GM19468 (cell line): Measurements from ENCODE around the gene RPS6KA2.
"Not testable (repeated sequence)": the region's sequence is repeated elsewhere in the genome, so short reads cannot be mapped to it uniquely, and the experiment has no call there.

ENCODE experiments used
- ATAC-seq: cut with Tn5 transposase; IDR thresholded peaks from one replicate; pipeline ENCODE4 v1.9.1; 2021; ENCODE audit warnings: mild to moderate bottlenecking, moderate library complexity, moderate number of reproducible peaks; ENCODE audit not compliant: unreplicated experiment; ENCODE audit errors: extremely low read depth

The RPS6KA2 gene

DNA sequence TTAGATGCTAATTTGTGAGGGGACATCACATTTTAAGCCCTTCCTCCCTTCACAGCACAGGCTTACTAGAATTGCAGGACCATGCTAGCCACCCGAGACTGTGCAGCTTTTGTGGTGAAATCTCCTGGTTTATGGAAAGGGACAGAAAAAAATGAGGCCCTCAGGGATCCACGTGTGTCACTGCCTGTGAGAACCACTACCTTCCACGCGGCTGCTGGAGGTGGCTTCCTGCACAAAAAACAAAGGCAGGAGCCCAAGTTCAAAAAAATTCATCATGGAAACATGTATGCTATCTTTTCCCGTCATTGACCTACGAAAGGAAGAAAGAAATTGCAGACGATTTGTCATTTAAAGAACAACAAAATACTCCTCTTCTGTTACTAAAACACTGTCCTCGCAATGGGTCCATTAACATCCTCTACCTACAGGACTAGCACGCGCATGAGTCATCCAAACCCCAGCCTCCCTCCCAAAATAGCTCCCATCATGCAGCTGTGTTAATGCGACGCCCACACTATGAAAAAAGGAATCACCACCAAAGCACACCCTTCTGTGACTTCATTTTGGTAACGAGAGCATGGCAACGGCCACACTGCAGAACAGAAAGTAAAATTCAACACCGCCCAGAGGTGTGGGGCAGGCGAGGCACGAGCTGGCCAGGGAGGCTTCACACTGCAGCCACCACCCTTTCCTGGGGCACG lies 86.3 kb downstream of the RPS6KA2 start:
- peak; percentile 91 for ATAC-seq

DNA sequence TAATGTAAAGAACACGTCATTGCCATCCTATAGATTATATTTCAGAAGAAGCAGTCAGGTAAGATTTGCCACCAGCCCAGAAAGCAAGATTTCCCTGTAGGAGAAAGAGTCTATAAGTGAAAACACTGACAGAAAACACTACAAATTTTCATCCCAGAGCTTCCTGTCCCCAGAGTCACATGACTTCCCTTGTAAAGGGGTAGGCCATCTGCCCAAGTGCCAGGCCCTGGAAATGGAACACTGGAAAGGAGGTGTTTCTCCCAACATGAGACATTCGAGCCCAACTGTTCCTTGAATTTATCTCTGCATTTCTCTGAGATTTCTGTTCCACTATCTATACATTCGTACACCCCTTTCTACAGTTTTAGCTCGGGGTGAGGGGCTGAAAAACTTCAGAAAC lies 87.5 kb downstream of the RPS6KA2 start:
- ATAC-seq = no peak

DNA sequence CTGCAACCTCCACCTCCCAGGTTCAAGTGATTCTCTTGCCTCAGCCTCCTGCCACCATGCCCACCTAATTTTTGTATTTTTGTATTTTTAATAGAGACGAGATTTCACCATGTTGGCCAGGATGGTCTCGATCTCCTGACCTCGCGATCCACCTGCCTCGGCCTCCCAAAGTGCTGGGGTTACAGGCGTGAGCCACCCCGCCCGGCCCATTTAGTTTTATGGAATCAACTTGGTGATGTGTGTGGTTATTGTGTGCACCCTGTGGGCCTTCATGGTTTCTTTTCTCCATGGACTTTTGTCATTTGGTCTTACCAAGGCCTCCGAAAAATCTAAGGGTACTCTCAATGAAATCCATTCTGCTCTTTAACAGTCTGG lies 88.1 kb downstream of the RPS6KA2 start:
- ATAC-seq = not testable (repeated sequence)

DNA sequence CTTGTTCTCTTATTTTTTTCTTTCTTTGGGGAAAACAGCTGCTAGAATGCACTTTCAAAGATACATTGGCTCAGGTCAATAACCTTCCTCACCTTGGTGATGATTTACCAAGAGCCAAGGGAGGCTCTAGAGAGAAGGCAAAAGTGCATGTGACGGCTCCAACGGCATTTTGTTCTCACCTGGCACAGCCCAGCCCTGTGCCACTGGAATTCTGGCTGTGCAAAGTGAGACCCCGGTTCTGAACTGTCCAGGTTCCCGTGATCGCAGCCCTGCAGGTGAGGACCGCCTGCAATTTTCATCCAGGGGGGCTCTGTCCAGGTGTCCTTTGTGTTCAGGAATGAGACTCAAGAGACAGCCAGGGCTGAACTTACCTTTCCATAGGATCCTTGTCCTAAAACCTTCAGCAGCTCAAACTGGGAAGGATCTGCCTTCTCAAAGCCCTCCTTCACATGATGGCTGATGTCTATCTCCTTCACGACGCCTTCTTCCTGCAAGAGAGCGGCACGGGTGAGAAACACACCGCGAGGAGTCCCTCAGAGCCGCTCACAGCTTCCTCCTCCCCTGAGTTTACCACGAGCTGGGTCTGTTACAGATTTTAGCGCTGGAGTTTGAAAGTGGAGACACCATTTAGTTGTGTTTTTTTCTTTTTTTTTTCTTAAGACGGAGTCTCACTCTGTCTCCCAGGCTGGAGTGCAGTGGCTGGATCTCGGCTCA lies 88.6 kb downstream of the RPS6KA2 start:
- no peak for ATAC-seq

DNA sequence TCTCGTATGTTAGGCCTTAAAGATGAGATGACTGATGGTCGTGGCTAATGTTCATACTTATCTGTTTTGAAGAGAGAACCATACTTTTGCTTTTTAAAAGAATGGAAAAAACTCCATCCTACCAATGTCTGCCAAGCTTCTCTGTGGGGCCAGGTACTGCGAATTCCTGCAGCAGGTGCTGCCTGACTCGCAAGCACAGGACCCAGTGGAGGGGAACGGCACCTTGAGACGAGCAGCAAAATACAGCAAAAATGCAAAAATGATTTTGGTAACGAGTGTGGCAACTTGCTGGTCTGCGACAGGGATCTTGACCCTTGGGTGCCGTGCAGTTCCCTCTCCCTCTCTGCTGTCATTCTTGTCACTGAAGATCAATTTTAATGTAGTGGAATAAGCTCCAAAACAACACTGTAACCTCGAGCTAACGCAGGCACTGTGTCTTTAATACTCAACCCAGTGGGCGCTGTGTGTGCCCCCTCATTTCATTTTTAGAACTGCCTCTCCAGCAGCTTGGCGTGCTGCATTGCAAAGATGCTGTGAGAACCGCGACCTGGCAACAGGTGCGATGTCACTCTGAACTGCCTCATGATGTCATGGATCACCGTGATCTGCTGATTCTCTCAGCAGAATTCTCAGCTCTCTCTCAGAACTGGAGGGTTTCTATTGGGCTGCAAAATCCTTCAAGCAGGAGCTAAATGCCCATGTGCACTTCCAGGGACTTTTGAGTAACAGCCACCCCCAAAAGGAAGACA lies 92.2 kb downstream of the RPS6KA2 start:
- ATAC-seq = no peak

DNA sequence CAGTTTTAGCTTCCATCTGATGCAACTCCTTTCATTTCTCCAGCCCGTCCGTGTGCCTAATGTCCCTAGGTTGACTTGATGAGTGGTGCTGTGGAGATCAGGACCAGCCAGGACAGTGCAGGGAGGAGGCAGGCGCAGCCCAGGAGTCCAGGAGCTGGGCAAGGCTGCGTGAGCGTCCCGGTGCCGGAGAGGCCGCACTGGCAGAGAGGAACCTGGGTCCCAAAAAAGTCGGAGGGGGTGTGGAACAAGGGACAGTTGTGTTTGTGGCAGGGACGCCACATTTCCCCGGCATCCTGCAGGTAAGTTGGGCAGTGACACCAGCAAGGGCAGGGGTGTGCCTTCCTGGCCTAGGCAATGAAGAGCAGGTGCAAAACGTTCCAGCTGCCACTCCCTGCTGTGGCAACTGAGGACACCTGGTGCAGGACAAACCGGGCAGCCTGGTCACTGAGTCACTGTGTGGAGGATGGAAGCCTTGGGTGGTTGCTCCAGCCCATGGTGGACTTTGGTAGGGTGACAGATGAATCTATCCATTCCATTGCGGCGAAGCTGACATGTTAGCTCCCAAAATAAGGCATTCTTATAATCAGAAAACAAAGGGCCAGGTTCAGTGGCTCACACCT lies 93.7 kb downstream of the RPS6KA2 start:
- ATAC-seq = no peak

DNA sequence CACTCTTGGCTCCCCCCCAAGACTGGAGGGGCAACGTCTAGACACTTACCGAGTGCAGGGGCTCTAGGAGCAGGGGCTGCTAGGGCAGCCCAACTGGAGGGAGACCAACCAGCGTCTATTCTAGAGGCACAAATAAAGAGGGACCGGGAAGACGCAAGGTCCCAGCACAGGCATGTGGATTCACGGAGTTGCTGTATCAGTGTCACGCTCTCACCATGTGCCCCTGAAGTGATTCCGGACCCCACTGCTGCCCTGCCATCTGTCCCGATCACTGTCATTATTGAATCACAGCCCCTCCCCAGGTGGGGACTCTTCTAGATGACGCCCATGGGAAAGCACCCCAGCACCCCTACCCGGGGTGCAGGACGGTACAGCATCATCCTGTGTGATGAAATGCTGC lies 94.7 kb downstream of the RPS6KA2 start:
- ATAC-seq = no peak

DNA sequence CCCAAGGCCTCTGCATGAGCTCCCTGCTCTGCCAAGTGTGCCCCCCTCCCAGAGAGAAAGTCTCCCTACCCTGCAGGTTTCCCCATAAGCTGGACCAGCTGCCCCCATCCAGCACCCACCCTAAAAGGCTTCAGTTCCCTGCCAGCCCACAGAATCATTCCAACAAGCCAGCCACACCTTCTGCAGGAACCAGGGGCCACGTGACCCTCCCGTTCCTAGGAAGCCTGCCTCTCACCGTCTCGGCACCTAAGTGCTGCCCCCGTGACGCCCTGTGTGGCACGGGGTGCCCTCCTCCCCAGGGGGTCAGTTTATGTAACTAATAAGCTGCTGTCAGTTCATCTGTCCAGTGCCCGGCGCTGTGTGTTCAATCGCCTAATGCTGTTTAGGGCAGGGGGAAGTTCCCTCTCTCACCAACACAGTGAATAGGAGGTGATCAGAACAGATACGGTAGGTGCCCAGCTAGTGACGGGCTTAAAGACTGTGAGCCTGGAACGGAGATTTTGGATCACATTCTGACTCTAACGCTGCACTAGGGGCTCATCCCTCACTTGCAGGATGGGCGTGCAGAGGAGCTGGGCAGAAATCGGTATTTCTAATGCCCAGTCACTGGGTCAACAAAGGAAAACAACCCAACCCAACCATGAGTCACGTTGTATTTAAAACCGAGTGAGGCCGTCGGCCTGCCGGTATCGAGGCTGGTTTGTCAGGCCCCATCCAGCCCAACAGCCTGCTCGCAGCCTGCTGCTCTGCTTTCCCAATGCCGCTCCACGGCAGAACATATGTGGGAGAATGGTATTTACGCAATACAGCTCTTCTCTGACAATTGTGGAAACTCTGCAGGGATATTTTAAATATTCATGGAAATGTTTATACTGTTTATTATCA lies 96.6 kb downstream of the RPS6KA2 start:
- ATAC-seq = no peak

DNA sequence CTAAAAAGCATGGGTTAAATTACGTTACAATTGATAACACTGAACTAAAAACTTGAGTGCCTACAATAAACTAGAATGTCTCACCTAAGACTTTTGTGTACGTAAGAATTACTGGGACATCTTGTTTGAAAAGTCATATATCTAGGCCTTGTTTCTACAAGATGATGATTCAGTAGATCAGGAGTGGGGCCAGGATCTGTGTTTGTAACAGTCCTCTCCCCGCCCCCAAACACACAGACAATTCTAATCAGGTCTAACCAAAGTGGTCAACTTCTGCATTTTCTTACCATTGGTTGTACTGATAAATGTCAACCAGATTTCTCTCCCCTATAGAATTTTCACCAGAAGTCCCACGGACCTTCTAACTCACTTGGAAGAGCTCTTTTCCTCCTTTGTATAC lies 97.5 kb downstream of the RPS6KA2 start:
- no peak for ATAC-seq

DNA sequence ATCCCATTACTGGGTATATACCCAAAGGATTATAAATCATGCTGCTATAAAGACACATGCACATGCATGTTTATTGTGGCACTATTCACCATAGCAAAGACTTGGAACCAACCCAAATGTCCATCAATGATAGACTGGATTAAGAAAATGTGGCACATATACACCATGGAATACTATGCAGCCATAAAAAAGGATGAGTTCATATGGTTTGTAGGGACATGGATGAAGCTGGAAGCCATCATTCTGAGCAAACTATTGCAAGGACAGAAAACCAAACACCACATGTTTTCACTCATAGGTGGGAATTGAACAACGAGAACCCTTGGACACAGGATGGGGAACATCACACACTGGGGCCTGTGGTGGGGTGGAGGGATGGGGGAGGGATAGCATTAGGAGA lies 98.0 kb downstream of the RPS6KA2 start:
- not testable (repeated sequence) for ATAC-seq

DNA sequence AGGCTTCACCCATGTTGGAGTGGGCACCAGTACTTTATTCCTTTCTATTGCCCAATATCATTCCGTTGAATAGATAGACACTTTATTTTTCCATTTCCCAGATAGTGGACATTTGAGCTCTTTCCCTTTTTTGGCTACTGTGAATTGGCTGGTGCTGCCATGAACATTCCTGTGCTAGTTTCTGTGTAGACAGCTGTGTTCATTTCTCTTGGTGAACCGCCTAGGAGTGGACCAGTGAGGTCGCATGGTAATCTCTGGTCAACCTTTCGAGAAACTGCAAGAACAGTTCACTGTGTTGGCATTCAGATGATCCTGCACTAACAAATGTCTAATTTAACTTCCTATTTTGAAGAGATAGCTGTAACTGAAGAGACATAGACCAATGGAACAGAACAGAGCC lies 99.2 kb downstream of the RPS6KA2 start:
- no peak for ATAC-seq

DNA sequence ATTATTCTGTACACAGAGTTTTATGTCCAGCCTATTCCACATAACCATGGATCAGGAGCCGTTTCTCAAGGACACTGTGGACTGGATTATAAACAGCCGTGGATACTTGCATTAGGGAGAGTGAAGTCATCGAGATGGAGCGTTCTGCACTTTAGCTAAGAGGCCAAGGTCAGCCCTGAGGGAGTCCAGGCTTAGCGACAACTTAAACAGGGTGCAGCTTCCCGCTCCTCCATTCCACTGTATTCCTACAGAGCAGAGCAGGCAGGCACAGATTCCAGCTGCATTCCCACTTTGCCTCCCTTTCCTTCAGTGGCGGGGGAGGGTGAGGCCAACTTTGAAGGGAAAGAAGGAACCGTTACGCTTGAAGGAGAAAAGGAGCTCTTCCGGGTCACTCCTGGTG lies 100.1 kb downstream of the RPS6KA2 start:
- ATAC-seq = no peak

DNA sequence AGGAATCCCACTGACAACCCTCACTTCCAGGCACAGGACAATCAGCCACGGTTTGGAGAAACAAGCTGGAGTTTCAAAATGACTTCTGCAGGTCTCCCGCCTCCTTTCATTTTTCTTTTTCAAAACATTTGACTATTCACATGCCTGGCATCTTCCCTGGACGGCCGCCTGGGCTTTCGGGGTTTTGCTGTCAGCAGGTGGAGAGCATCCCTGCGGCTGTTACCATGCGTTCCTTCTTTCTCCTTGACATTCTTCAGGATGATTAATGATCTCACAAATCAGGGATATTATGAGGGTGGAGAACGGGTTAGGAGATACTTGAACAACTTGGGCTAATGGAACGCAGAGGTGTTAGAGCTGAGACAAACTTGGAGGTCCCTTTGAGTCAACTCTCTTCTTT lies 101.5 kb downstream of the RPS6KA2 start:
- no peak for ATAC-seq

DNA sequence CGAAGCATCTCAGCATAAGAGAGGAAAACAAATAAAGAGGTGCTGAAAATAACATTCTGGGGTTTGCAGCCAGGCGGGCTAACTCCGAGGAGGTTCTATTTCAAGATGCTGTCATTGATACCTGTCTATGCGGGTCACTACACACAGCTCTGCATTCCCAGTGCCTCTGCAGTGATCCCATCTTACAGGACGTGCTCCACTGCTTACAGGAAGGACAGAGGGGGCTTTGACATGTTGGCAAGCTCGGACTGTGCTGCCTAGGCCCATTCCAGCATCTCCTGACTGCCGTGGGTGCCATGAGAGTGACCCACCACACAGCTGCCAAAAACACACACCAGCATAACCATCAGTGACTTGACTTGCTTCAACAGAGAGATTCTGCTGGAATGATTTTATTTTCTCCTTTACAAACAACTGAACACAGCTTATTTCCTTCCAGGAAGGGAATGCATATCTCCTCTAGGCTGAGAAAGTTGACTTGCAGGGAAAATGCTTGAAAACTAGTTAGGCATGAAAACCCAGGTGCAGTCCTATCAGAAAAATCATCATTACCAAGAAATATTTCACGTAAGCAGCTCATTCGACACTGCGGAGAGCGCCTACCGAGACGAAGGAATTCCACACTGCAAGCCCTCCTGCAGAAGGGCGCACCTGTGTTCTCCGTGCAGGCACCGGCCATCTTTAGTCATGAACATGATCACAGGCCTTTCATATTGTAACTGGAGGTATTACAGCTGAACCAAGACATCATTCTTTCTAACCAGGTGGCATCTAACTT lies 103.1 kb downstream of the RPS6KA2 start:
- ATAC-seq = no peak

DNA sequence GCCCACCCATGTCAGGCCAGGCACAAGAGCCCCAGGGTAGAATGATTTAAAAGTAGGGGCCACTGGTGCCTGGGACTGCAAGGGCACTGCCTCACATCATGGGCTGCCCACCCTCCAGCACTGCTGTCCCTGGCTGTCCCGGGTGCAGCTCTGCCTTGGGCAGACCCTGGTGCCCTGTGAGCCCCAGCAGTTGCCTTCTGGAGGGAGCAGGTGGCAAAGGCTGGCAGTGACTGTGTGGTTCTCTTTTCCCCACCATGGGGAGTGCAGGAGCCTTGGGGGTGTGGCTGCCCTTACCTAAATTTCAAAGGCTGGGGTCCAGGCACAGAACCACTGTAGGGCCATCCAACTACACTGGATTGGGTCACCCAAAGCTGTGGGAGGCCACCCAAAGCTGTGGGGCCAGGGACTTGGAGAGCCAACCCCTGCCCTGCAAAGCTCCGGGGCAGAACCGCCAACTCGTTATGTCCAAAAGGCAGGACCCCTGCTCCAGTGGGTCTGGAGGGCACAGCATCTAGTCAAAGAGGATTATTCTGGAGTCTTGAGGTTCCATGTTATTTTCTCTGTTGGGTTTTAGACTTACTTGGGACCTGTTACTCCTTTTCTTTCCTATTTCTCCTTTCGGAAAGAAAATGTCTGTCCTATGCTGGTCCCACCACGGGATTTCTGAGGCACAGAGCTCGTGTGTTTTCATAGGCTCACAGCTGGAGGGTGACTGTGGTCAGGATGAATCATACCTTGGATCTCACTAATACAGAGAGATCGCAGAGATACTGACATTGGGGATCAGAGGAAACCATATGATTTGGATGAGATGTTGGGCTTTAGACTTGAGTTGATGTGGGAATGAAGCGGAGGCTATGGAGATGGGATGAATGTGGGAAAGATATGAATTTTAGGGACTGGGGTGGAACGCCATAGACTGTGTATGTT lies 105.9 kb downstream of the RPS6KA2 start:
- ATAC-seq = no peak

DNA sequence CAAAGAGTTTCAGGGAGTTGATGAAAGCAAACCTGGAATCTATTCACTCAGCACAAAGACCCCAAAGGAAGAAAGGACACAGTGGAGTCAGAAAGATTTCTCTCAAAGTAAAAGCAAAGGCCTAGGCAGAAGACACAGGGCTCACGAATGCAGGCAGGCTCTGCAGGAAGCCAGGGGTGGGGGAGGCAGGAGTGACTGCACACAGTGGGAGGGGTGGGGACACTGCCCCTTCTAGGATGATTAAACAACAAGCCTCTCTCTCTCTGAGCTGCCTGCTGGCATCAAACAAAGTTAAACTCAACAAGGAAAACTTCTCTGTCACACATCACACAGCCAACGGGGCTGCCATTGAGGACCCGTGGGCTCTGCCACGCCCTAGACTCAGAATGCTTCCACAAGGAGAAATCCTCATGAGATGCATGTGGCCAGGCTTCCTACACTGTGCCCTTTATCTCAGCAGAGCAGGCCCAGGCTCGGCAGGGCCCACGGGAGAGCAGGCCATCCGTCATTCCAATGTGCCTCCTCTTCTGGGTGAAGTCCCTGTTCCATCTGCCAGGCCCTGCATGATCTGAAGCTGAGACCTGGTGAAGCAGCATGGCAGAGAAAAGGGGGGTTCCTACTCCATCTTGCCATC lies 110.7 kb downstream of the RPS6KA2 start:
- no peak for ATAC-seq

DNA sequence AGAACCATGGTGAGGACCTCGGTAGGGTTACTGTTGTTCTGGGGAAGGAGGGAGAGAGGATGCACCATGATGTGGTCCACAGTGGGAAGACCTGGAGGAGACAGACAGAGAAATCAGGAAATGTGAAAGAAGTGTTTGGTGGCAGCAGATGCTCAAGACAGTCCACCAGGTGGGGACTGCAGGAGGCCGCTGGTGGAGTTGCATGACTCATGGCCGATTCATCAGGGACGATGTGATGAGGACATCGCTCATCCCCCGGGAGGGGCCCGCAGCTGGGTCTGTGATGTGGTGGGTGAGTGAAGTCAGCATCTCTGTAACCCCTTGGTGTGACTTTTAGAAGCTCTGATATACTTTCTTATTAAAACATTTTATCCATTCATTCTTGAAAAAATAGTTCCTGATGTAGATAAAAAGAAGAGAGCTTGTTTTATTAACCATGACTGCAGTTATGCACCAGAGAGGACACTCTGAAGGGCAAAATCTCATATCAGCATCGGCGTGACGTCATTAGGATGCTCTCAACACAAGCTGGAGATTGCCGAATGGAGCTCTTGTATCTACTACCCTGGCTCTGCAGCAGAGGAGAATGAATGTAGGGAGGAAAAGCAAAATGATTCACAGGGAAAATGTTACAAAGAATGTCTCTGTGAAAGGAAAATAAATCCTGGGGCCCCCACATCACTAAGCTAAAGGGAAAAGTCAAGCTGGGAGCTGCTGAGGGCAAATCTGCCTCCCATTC lies 111.8 kb downstream of the RPS6KA2 start:
- ATAC-seq = no peak
